Measurements from ENCODE around the gene SAXO1. TPM values are rescaled to one million over a fixed set of nuclear protein-coding genes. Genes with fewer than 3 reads are reported as not detected.

The SAXO1 gene
- total RNA-seq, 1 donor from 2014 or later = 0.09 TPM

GRCh38 chr9:18905028-18905882 lies 127.8 kb downstream of the SAXO1 start:
- Histone ChIP-seq H3K4me3 (no peak overlapping the region), H3K9ac (no peak overlapping the region), H3K4me2 (peak overlapping the region; percentile 22), H3K36me3 (no peaks in the 10 kb centered on the region), H3K9me3 (ENCODE audit: low read depth) (peaks cover 3% of the 10 kb centered on the region), H3K27me3 (no peaks in the 10 kb centered on the region), H3K27ac (peak overlapping the region; percentile 80), H3K79me2 (ENCODE audit: low read depth) (no peaks in the 10 kb centered on the region), H2AFZ (replicated peaks) (no peak overlapping the region), H3F3A (ENCODE audit: low read depth) (peaks cover 8% of the 10 kb centered on the region), H3K4me1 (peaks cover 21% of the 10 kb centered on the region), H4K20me1 (ENCODE audit: low read depth) (no peaks in the 10 kb centered on the region)
- Mint-ChIP-seq H3K36me3 (no peaks in the 10 kb centered on the region), H3K4me1 (peaks cover 27% of the 10 kb centered on the region), H3K27me3 (ENCODE audit: insufficient read depth, low read depth) (peaks cover 6% of the 10 kb centered on the region), H3K4me3 (no peak overlapping the region), H3K9me3 (peaks cover 14% of the 10 kb centered on the region), H3K27ac (no peak overlapping the region)
- no peak for TF ChIP-seq EZH2 (IDR thresholded peaks at IDR 0.05)
- TF ChIP-seq CTCF (IDR thresholded peaks at IDR 0.05) = no peak
- TF ChIP-seq EZH2phosphoT487 (IDR thresholded peaks at IDR 0.05) = no peak
- DNase-seq (ENCODE audit: low spot score) = no peak

GRCh38 chr9:18903450-18903849 lies 129.6 kb downstream of the SAXO1 start:
- Mint-ChIP-seq H3K27ac (no peak overlapping the region), H3K4me1 (peaks cover 25% of the 10 kb centered on the region), H3K27me3 (ENCODE audit: insufficient read depth, low read depth) (peaks cover 6% of the 10 kb centered on the region), H3K4me3 (no peak overlapping the region), H3K36me3 (no peaks in the 10 kb centered on the region), H3K9me3 (peaks cover 24% of the 10 kb centered on the region)
- Histone ChIP-seq H4K20me1 (ENCODE audit: low read depth) (no peaks in the 10 kb centered on the region), H3K79me2 (ENCODE audit: low read depth) (no peaks in the 10 kb centered on the region), H3F3A (ENCODE audit: low read depth) (peaks cover 8% of the 10 kb centered on the region), H3K27me3 (no peaks in the 10 kb centered on the region), H3K4me2 (no peak overlapping the region), H3K9me3 (ENCODE audit: low read depth) (peaks cover 3% of the 10 kb centered on the region), H3K9ac (no peak overlapping the region), H2AFZ (replicated peaks) (no peak overlapping the region), H3K27ac (no peak overlapping the region), H3K4me1 (peaks cover 11% of the 10 kb centered on the region), H3K36me3 (no peaks in the 10 kb centered on the region), H3K4me3 (no peak overlapping the region)
- no peak for DNase-seq (ENCODE audit: low spot score)
- TF ChIP-seq CTCF (IDR thresholded peaks at IDR 0.05) (no peak), EZH2phosphoT487 (IDR thresholded peaks at IDR 0.05) (no peak), EZH2 (IDR thresholded peaks at IDR 0.05) (no peak)

GRCh38 chr9:18896531-18897179 lies 136.4 kb downstream of the SAXO1 start:
- no peaks in the 10 kb centered on the region for H3K36me3 ChIP-seq
- peaks cover 35% of the 10 kb centered on the region for H3K9me3 Mint-ChIP-seq

More at GRCh38 chr9:18896531-18897179, 136.4 kb downstream of the SAXO1 start:
- H3K4me2 ChIP-seq = no peak overlapping the region
- no peak overlapping the region for H3K9ac ChIP-seq
- H3K4me3 ChIP-seq = no peak overlapping the region
- no peaks in the 10 kb centered on the region for H4K20me1 ChIP-seq (ENCODE audit: low read depth)
- H3K27ac Mint-ChIP-seq = no peak overlapping the region
- no peaks in the 10 kb centered on the region for H3K79me2 ChIP-seq (ENCODE audit: low read depth)
- TF ChIP-seq EZH2phosphoT487 (IDR thresholded peaks at IDR 0.05) = no peak
- TF ChIP-seq CTCF (IDR thresholded peaks at IDR 0.05) = no peak
- no peak for TF ChIP-seq EZH2 (IDR thresholded peaks at IDR 0.05)
- no peak overlapping the region for H2AFZ ChIP-seq (replicated peaks)
- peaks cover 3% of the 10 kb centered on the region for H3K27me3 Mint-ChIP-seq (ENCODE audit: insufficient read depth, low read depth)
- no peaks in the 10 kb centered on the region for H3K4me1 Mint-ChIP-seq
- H3F3A ChIP-seq (ENCODE audit: low read depth) = no peaks in the 10 kb centered on the region
- no peaks in the 10 kb centered on the region for H3K27me3 ChIP-seq
- H3K4me3 Mint-ChIP-seq = no peak overlapping the region
- no peaks in the 10 kb centered on the region for H3K36me3 Mint-ChIP-seq
- H3K9me3 ChIP-seq (ENCODE audit: low read depth) = peaks cover 3% of the 10 kb centered on the region
- no peaks in the 10 kb centered on the region for H3K4me1 ChIP-seq
- no peak overlapping the region for H3K27ac ChIP-seq
- DNase-seq (ENCODE audit: low spot score) = no peak

All from neural progenitor cell (in vitro differentiated cells).